Transverse colon (tissue), 3 donors: ENCODE results near the gene GABBR2.

Experiments used
- CTCF ChIP-seq, 5 experiments: fragments of 200-600 bp in 3 of 5; fragments of 450-650 bp in 2 of 5; sonication (generic) in 3 of 5; IDR thresholded peaks; 1 replicate in 2 of 5; 2 replicates in 3 of 5; pipeline ENCODE4 v1.5.1; 2016 to 2017; ENCODE audit warnings: antibody characterized with exemption in 5 of 5, inconsistent platforms in 3 of 5, mild to moderate bottlenecking in 2 of 5, moderate library complexity in 1 of 5
- POLR2A ChIP-seq: fragments of 450-650 bp; IDR thresholded peaks from one replicate; pipeline ENCODE4 v1.6.1; 2016; ENCODE audit warnings: antibody characterized with exemption, mild to moderate bottlenecking, moderate library complexity

GRCh38 chr9:98747476-98747875 lies 38.7 kb upstream of the GABBR2 start:
- no peak for TF ChIP-seq CTCF (IDR thresholded peaks at IDR 0.05)
- TF ChIP-seq POLR2A, result no peak
